ENCODE measurements around the gene DNAI1.

The DNAI1 gene

GRCh38 chr9:34555002-34555348 lies 96.4 kb downstream of the DNAI1 start:
- in situ Hi-C loops (cut with HindIII; ENCODE audit: low sequenced_read_pairs): no loop called here

- in situ Hi-C loops (cut with HindIII; ENCODE audit: low sequenced_read_pairs): no loop called here
Measured at GRCh38 chr9:34555500-34555899, 96.9 kb downstream of the DNAI1 start.

GRCh38 chr9:34555936-34556525 lies 97.4 kb downstream of the DNAI1 start:
- in situ Hi-C loops (cut with HindIII; ENCODE audit: low sequenced_read_pairs): no loop called here

GRCh38 chr9:34556949-34557348 lies 98.3 kb downstream of the DNAI1 start:
- in situ Hi-C loops (cut with HindIII; ENCODE audit: low sequenced_read_pairs): no loop called here

- in situ Hi-C loops (cut with HindIII; ENCODE audit: low sequenced_read_pairs): no loop called here
Measured at GRCh38 chr9:34557426-34558321, 99.1 kb downstream of the DNAI1 start.

- in situ Hi-C loops (cut with HindIII; ENCODE audit: low sequenced_read_pairs): no loop called here
Measured at GRCh38 chr9:34558364-34558763, 99.8 kb downstream of the DNAI1 start.

GRCh38 chr9:34558919-34559623 lies 100.5 kb downstream of the DNAI1 start:
- in situ Hi-C loops (cut with HindIII; ENCODE audit: low sequenced_read_pairs): no loop called here

- in situ Hi-C loops (cut with HindIII; ENCODE audit: low sequenced_read_pairs): no loop called here
Measured at GRCh38 chr9:34559624-34560455, 101.2 kb downstream of the DNAI1 start.

GRCh38 chr9:34560599-34561214 lies 102.1 kb downstream of the DNAI1 start:
- in situ Hi-C loops (cut with HindIII; ENCODE audit: low sequenced_read_pairs): no loop called here

- in situ Hi-C loops (cut with HindIII; ENCODE audit: low sequenced_read_pairs): no loop called here
Measured at GRCh38 chr9:34562135-34562745, 103.6 kb downstream of the DNAI1 start.

GRCh38 chr9:34563262-34563661 lies 104.7 kb downstream of the DNAI1 start:
- in situ Hi-C loops (cut with HindIII; ENCODE audit: low sequenced_read_pairs): no loop called here

- in situ Hi-C loops (cut with HindIII; ENCODE audit: low sequenced_read_pairs): no loop called here
Measured at GRCh38 chr9:34564617-34565016, 106.0 kb downstream of the DNAI1 start.

GRCh38 chr9:34565856-34566255 lies 107.3 kb downstream of the DNAI1 start:
- in situ Hi-C loops (cut with HindIII; ENCODE audit: low sequenced_read_pairs): no loop called here

- in situ Hi-C loops (cut with HindIII; ENCODE audit: low sequenced_read_pairs): no loop called here
Measured at GRCh38 chr9:34566322-34566721, 107.7 kb downstream of the DNAI1 start.

GRCh38 chr9:34566972-34567371 lies 108.4 kb downstream of the DNAI1 start:
- in situ Hi-C loops (cut with HindIII; ENCODE audit: low sequenced_read_pairs): no loop called here

- in situ Hi-C loops (cut with HindIII; ENCODE audit: low sequenced_read_pairs): no loop called here
Measured at GRCh38 chr9:34568133-34568532, 109.5 kb downstream of the DNAI1 start.

GRCh38 chr9:34568774-34569173 lies 110.2 kb downstream of the DNAI1 start:
- in situ Hi-C loops (cut with HindIII; ENCODE audit: low sequenced_read_pairs): no loop called here

GRCh38 chr9:34570376-34570775 lies 111.8 kb downstream of the DNAI1 start:
- in situ Hi-C loops (cut with HindIII; ENCODE audit: low sequenced_read_pairs): loop anchor here (10.0 kb wide), 1 partner anchor 66 kb away; no protein-coding TSS in a partner anchor

Measured in DLD1 (cell line).